HG03066 (cell line): ENCODE measurements around the gene RTL10.

Source experiments
- ATAC-seq: cut with Tn5 transposase; IDR thresholded peaks from one replicate; pipeline ENCODE4 v1.9.1; 2021; ENCODE audit warnings: low read depth; ENCODE audit not compliant: unreplicated experiment

RTL10 gene

DNA sequence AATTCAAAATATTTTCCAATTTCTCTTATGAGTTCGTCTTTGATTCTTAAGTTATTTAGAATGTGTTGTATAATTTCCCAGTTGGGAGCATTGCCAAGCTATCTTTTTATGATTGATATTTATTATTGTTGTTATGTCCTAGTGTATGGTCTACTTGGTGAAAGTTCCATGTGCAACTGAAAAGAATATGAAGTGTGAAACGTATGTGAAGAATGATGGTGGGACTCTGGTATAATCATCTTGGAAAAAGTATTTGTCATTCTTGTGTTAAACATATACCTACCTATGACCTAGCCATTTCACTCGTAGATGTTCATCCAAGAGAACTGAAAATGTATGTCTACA lies 12.0 kb upstream of the RTL10 start:
- no peak for ATAC-seq

DNA sequence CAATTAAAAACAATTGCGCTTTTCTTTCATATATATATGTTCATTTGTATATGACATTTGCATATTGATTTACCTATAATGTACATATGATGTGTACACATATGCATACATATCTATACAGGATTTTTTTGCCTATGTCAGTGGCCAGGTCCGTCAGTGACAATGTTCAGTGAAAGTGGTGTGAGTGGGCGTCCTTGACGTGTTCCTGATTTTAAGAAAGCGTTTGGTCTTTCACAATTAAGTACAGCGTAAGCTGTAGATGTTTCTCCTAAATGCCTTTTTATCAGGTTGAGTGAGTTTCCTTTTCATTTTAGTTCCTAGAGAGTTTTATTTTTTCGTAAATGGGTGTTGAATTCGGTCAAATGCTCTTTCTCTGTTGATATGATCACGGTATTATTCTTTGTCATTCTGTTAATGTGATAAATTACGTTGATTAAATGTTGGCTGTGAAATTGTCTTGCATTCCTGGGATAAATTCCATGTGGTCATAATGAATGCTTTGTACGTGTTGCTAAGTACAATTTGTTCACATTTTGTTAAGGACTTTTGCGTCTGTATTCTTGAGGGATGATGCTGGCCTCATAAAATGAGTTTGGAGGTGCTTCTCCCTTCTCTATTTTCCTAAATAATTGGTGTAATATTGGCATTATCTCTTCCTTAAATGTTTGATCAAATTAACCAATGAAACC lies 10.6 kb upstream of the RTL10 start:
- ATAC-seq = no peak

DNA sequence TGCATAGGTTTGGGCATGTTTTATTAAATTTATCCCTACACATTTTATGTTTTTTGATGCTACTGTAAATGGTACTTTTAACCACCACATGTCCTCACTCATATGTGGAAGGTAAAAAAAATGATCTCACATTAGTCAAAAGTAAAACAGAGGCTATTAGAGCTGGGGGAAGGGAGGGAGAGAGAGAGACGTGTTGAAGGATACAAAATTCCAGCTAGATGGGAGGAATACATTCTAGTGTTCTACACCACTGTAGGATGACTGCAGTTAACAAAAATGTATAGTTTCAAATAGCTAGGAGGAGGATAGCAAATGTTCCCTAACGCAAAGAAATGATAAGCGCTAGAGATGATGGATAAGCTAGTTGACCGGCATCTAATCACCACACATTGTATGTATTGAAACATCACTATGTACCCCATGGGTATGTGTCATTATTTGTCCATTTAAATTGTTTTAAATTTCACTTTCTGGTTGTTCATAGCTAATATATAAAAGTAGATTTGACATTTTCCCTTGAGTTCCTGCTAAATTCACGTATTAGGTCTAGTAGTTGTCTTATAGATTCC lies 9.9 kb upstream of the RTL10 start:
- no peak for ATAC-seq

DNA sequence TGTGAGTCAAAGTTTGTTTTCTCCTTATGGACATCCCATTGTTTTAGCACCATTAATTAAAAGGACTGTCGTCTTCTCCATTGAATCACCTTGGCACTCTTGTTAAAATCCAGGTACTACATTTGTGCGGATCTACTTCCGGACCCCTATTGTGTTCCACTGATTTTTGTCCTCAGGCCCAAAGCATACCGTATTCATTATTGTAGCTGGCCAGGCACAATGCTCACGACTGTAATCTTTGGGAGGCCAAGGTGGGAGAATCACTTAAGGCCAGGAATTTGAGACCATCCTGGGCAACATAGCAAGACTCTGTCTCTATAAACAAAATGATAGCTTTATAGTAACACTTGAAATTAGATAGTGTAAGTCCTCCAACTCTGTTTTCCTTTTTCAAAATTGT lies 8.9 kb upstream of the RTL10 start:
- no peak for ATAC-seq

GRCh38 chr22:19862619-19863246 lies 8.1 kb upstream of the RTL10 start:
- ATAC-seq = no peak

- ATAC-seq = no peak
Observed at GRCh38 chr22:19859861-19860510, 5.3 kb upstream of the RTL10 start.

DNA sequence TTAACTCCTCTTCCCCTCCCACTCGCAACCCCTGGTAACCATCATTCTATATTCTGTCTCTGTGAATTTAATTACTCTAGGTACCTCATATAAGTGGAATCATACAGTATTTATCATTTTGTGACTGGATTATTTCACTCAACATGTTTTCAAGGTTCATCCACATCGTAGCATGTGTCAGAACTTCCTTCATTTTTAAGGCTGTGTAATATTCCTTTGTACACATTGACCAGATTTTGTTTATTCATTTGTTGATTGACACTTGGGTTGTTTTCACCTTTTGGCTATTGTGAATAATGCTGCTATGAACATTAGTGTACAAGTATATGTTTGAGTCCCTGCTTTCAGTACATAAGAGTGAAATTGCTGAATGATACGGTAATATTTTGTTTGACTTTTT lies 2.7 kb upstream of the RTL10 start:
- ATAC-seq = no peak

DNA sequence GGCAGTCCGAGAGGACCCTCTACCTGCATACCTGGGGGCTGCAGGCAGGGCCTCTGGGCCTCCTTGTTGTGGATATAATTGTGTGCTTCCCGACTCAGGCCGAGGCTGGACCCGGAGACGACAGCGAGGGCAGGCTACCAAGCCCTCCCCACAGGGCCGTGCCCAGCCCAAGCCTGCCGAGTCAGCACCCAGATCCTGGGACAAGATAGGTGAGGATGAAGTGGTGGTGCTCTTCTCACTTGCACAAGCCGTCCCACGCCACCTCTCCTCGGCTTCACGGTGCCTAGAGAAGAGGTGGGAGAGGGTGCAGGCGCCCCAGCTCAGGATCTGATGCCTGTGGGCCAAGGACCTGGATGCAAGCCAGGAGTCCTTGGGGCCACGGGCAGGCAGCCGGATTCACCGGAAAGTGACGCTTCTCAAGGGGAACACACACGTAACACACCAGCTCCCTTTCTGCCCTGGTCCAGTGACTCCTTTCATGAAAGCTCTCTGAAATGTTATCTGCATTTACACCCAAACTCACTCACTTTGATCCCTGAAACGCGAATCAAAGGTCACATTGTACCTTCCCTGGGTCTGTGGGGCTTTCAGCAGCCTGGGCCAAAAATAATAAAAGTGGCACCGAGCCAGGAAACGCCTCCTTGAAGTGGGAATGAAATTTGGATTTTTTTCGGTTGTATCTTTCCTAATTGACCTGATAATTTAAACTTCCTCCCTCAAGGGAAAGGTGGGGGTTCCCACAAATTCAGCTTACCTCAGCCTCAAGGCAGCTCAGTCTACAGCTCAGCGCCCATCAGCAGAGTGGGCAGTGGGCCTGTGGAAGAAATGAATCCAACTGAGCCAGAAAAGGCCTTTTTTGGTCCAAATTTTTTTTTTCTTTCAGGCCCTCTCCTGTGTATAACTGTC lies 1.1 kb upstream of the RTL10 start:
- ATAC-seq = peak; percentile 28

DNA sequence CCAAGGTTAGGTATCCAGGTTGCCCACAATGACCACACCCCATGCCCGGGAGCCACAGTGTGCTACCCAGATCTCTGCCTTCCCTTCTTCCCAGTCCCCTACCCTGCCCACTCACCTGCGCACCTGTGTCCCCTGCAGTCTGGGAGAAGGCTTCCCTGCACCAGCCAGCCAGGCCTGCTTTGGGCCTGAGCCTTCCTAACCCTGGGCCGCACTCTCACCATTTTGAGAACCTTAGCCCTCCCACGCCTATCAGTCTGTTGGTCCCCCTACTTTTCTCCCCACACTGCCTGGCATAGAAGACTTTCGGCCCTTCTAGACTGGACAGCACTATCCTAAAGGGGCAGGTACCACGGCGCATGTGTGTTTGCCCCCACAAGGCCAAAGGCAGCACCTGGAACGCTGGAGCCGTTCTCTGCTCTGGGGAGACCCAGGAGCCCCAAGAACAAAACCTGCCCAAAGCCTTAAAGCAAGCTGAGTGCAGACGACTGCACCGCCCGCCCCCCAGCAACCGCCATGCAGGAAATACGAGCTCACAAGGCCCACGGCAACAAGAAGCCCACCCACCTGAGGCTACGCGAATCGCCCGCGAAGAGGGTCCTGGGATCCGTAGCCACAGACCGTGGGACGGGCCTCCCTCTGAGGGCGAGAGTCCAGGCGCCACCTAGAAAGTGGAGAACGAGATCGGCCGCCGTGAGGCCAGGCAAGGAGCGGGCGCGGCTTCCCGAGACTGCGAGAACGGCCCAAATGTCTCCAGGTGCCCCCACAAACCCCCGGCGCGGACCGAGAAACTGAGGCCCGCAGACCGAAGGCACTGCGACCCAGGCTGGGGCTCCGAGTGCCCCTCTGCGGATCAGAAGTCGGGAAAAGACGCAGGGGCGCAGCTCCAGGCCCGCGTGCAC lies 546 bp downstream of the RTL10 start:
- peak; percentile 11 for ATAC-seq

GRCh38 chr22:19853058-19853878 lies 1.4 kb downstream of the RTL10 start:
- no peak for ATAC-seq

GRCh38 chr22:19852177-19852781 lies 2.4 kb downstream of the RTL10 start:
- ATAC-seq = no peak

- no peak for ATAC-seq
Observed at GRCh38 chr22:19851291-19852176, 3.1 kb downstream of the RTL10 start.

DNA sequence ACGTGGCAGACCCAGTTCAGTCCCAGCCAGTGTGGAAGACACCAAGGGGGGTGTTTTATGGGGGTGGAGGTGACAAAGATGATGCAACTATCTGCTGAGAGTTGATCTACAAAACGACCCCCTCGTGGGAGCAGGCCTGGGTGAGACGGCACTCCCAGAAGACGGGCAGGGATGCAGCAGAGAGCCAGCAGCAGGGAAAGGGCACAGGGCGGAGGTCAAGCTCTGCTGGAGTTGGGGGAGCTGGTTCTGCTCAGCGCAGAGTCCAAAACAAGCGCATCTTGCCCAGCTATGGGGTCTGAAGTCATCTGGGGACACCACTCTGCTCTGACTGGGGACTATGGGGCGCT lies 3.9 kb downstream of the RTL10 start:
- no peak for ATAC-seq

DNA sequence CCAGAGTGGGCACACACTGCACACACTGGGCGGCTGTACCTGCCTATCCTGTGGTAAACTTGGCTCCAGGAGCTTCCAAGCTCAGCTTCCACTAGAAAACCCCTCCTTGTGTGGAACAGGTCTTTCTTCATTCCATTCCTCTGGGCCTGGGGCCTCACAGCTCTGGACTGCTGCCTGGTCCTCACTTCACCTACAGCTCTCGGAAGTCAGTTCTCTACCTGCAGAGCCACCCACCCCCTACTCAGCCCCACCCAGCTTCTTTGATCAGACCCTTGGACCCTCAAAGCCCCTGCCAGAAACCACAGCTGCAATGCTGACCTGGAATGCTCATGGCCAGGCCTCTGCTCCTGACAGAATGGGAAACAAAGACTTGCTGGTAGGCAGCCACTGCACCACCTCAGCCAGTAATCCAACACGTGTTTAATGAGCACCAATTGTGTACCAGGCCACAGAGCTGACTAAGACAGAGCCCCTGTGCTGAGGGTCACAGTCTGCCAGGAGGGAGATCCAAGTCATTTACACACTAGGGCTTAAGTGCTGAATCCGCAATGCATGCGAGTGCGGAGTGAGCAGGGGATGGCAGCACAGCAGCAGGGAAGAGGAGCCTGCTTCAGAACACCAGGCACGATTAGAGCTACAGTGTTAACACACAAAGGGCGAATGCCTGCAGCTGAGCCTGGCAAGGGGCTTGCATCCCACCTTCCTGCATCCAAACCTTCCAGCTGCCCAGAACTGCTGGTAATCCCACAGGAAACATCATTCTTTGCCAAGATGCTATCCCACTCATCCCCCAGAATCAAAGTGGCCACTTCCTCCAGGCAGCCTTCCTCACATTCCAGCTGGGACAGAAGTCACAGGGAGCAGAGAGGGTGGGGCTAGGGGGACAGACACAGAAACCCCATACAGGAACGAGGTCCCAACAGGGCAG lies 4.6 kb downstream of the RTL10 start:
- no peak for ATAC-seq

GRCh38 chr22:19848298-19849224 lies 6.1 kb downstream of the RTL10 start:
- no peak for ATAC-seq

DNA sequence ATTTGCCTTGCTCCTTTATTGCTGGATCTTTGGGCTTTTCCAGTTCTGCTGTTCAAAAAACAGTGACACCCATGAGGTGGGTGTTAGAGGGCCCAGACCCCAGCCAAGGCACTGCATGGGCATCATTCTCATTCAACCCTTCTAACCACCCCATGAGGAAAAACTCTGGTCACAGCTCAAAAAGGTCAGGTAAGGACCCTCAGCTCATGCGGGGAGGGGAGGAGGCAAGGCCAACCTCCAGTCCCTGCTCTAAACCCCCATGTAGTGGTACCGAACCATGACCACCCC lies 7.4 kb downstream of the RTL10 start:
- no peak for ATAC-seq
